HG03354 (cell line): ENCODE measurements around the gene KIF27.
"Not testable (repeated sequence)": the region's sequence is repeated elsewhere in the genome, so short reads cannot be mapped to it uniquely, and the experiment has no call there.

Source experiments
- ATAC-seq: cut with Tn5 transposase; IDR thresholded peaks from one replicate; pipeline ENCODE4 v1.9.1; 2021; ENCODE audit warnings: mild to moderate bottlenecking; ENCODE audit not compliant: unreplicated experiment, poor library complexity, severe bottlenecking

KIF27 gene, protein sequence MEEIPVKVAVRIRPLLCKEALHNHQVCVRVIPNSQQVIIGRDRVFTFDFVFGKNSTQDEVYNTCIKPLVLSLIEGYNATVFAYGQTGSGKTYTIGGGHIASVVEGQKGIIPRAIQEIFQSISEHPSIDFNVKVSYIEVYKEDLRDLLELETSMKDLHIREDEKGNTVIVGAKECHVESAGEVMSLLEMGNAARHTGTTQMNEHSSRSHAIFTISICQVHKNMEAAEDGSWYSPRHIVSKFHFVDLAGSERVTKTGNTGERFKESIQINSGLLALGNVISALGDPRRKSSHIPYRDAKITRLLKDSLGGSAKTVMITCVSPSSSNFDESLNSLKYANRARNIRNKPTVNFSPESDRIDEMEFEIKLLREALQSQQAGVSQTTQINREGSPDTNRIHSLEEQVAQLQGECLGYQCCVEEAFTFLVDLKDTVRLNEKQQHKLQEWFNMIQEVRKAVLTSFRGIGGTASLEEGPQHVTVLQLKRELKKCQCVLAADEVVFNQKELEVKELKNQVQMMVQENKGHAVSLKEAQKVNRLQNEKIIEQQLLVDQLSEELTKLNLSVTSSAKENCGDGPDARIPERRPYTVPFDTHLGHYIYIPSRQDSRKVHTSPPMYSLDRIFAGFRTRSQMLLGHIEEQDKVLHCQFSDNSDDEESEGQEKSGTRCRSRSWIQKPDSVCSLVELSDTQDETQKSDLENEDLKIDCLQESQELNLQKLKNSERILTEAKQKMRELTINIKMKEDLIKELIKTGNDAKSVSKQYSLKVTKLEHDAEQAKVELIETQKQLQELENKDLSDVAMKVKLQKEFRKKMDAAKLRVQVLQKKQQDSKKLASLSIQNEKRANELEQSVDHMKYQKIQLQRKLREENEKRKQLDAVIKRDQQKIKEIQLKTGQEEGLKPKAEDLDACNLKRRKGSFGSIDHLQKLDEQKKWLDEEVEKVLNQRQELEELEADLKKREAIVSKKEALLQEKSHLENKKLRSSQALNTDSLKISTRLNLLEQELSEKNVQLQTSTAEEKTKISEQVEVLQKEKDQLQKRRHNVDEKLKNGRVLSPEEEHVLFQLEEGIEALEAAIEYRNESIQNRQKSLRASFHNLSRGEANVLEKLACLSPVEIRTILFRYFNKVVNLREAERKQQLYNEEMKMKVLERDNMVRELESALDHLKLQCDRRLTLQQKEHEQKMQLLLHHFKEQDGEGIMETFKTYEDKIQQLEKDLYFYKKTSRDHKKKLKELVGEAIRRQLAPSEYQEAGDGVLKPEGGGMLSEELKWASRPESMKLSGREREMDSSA (N-terminal part only)

DNA sequence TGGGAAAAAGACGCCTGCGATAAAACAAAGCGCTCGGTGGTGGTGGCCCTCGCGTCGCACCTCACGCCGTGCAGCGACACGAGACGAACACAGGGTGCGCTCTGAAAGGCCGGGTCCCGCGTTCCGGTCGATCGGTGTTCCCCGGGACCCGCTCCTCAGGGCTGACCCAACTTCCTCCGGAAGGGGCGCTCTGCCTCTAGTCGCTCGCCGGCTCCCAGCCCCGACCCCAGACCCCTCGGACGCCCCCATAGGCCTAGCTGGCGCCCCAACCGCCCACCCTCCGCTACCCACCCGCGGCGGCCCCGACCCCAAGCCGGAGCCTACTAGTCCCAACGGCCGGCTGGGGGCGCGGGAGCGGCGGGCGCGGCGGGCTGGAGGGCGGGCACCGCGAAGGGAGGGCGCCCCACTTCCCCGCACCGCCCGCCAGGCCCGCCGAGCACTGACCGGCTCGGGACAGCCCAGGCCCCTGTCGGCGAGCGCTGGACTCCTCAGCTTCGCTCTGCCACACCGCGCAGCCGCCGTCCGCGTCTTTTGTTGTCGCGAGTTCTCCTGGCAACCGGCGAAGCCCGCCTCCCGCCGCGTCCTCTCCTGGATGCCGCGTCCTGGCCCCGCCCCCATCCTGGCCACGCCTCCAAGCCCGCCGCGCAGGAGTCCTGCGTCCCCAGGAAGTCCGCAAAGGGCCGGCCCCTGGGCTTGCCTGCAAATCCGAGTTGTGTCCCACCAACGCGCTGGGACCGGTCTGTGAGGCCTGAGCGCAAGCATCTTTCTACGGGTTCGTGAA is at the start of gene KIF27:
TSS of gene KIF27 (minus strand) at position 506 of the 781 bp plus-strand sequence. CDS start 5,841 bp downstream, outside the sequence.
- peak; percentile 92 for ATAC-seq

DNA sequence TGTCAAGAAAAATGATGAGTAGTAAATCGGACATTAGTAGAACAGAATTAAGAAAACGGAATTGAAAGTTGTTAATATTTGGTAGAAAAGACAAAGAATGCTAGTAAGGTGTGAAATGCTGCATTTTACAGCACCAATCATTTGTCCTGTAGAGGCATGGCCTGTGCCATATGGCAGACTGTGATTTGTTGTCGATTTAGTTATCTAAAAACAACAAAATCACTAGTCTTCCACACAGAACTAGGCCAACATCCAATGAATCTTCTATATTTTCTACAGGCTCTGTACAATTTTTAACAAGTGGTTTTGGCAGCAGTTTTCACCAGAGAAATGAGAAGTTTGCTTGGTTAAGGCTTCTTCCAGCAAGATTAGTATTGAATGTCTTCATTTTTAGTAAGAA is 48.4 kb upstream of the KIF27 start:
- ATAC-seq, result no peak

DNA sequence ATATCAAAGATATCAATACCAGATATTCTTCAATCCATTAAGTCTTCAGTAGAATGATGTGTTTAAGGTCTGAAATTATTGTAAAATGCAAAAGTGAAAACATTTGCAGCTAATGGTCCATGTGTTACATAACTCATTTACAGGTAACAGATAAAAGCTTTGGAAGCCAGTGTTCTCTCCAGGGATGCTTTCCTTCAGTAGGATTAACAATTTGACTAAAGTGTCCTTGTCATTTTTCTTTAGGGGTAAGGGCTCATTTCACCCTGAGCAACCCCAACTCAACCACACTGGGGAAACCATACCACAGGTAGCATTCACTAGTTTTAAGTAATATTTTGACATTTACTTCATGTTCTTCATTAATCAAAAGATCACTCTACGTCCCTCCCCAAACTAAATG is 45.8 kb upstream of the KIF27 start:
- no peak for ATAC-seq

DNA sequence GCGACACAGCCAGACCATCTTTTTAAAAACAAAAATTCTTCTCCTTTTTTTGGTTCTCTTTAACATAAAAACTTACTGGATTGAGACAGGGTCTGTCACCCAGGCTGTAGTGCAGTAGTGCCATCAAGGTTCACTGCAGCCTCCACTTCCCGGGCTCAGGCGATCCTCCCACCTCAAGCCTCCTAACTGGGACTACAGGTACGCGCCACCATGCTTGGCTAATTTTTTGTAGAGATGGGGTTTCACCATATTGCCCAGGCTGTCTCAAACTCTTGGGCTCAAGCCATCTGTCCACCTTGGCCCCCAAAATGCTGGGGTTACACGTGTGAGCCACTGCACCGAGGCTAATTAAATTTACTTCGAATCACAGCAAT is 45.0 kb upstream of the KIF27 start:
- ATAC-seq, result no peak

DNA sequence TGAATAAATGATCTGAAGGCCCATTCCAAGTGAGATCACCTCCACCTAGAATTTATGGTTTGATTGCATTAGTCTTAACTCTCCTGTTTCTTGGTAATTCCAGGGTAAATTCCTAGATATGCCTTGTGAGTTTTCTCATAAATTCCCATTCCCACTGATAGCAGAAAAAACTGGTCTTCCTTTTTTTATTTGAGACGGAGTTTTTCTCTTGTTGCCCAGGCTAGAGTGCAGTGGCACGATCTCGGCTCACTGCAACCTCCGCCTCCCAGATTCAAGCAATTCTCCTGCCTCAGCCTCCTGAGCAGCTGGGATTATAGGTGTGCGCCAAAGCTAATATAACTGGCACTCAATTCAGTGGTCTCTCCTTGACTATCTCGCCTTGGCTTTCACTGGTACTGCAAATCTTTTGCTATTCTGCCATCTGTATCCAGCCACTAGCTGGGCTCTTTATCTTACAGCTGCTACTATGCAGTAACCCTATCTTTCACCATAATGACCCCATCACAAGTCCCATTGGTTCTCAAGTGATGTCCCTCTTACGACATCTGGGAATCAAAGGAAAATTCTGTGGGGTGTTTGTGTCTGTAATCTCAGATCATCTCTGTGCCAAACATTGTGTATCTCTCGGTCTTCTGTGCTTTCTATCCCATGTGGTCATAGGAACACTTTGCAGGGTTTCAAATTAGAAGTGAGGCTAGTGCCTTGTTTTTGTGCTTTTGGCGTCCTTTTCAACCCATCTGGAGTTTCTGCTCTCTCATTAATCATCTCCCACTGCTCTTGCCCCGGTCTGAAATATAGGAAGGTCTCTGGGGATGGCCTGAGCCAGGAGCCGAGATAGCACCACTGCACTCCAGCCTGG is 44.3 kb upstream of the KIF27 start:
- no peak for ATAC-seq

DNA sequence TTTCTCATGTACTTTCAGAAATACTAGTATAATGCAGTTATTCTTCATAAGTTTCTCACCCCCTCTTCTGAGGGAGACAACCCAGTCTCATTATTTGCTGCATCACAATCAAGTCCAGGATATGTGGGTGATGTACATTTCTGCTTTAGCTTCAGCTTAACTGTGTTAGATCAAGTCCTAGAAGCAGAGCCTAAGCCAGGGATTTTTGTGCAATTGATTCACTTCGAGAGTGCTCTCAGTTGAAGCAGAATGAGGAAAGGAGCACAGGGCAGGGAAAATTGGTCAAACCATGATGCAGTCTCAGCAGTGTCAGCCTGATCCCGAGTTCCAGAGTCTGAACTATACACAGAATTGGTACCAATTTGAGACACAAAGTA is 43.7 kb upstream of the KIF27 start:
- ATAC-seq, result no peak

DNA sequence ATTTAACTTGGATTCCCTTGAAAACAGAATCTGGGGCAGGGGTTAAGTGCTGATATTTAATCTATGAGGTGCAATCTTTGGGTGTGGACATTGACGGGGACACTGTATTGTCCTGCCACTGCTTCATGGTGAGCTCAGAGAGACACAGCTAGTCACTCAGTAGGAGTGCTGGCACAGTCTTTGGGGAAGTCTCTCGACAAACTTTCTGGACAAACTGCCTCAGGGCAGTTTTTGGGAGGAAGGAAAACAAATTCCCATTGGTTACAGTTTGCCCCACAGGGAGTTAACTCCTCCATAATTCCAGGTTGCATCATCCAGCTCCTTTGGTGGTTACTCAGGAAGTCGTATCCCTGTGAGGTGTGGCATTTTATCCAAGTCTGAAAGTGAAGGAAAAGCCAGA is 40.9 kb upstream of the KIF27 start:
- ATAC-seq, result no peak

DNA sequence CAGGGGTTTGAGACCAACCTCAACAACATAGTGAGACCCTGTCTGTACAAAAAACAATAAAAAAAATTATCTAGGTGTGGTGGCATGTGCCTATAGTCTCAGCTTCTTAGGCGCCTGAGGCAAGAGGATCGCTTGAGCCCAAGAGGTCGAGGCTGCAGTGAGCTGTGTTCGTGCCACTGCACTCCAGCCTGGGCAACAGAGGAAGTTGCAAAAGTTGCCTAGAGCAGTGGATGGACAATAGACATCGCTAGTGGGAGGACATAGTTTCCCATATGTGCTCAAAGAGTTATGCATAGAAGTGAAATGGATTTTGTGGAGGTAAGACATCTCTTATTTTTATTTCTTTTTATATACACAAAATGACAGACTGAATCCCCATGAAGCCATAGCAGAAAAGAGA is 39.8 kb upstream of the KIF27 start:
- no peak for ATAC-seq

DNA sequence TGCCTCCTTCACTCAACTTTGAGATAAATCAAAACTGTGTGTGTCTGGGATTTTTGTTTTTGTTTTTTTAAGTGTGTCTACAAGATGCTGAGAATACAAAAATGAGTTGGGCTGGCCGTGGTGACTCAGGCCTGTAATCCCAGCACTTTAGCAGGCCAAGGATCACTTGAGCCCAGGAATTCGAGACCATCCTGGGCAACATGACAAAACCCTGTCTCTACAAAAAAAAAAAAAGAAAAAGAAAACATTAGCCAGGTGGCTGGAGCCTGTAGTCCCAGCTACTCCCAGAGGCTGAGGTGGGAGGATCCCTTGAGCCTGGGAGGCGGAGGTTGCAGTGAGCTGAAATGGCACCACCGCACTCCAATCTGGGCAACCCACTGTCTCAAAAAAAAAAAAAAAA is 37.8 kb upstream of the KIF27 start:
- no peak for ATAC-seq

DNA sequence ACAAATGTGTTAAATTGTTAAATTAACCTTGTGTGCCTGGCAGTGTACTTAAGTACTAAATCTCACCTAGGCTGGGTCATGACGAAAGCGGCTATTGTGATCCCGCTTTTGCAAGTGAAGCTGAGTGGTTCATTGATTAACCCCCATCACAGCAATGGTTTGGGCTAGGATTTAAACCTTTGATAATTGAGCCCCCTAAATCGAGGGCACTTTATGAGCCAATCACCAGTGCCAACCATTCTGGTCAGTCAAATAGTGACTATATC is 35.9 kb upstream of the KIF27 start:
- ATAC-seq, result no peak

DNA sequence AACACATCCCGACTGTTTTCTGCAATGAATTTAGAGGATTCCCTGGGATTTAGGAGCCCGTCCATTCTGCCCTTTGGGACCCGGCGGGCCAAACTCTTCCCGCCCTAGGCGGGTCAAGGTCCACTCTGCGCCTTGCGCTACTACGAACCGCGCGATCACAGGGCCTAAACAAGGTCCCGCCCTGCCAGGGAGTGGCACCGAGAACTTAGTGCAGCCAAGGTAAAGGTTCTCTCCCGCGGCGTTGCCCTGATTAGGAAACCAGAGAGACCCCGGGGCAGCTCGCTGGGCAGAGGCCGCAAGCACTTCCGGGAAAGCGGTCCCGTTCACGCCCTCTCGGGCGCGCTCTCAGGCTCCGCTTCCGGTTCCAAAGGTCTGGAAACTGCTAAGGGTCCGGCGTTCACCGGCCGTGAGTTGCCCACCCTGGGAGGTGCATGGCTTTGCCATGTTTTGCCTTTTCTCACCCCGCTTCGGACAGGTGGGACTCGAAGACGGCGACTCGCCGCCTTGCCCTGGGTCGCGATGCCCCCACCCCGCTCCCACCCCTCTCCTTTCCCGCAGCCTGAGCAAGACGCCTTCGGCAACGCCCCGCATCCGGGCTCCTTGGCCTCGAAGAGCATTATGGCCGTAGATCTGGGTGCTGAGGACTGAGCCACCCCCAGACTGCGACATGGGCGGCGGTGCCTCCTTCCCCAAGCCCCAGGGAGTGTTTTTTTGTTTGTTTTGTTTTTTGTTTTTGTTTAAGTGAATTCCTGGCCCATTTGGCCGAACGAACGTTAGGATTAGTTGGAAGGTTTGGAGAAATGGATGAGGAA is 35.4 kb upstream of the KIF27 start:
- ATAC-seq, result peak; percentile 82

DNA sequence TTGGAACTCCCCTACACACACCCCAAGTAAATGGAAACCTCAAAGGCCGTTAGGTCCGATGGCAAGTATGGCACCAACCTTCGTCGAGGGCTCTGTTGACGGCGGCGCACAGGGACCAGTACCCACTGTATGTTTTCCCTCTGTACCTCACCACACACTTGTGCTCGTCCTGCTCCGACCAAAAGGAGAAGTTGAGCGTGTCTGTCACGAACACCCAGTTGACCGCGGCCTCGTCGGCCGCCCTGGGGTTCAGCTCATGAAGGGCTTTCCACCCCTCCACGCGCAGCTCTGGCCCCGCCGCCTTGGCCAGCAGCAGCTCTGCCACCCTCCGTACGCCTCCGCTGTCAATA is 34.8 kb upstream of the KIF27 start:
- peak; percentile 60 for ATAC-seq

DNA sequence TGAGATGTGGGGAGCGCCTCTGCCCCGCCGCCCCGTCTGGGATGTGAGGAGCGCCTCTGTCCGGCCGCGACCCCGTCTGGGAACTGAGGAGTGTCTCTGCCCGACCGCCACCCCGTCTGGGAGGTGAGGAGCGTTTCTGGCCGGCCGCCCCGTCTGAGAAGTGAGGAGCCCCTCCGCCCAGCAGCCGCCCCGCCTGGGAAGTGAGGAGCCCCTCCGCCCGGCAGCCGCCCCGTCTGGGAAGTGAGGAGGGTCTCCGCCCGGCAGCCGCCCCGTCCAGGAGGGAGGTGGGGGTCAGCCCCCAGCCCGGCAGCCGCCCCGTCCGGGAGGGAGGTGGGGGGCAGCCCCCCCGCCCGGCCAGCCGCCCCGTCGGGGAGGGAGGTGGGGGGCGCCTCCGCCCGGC is 26.9 kb upstream of the KIF27 start:
- not testable (repeated sequence) for ATAC-seq

DNA sequence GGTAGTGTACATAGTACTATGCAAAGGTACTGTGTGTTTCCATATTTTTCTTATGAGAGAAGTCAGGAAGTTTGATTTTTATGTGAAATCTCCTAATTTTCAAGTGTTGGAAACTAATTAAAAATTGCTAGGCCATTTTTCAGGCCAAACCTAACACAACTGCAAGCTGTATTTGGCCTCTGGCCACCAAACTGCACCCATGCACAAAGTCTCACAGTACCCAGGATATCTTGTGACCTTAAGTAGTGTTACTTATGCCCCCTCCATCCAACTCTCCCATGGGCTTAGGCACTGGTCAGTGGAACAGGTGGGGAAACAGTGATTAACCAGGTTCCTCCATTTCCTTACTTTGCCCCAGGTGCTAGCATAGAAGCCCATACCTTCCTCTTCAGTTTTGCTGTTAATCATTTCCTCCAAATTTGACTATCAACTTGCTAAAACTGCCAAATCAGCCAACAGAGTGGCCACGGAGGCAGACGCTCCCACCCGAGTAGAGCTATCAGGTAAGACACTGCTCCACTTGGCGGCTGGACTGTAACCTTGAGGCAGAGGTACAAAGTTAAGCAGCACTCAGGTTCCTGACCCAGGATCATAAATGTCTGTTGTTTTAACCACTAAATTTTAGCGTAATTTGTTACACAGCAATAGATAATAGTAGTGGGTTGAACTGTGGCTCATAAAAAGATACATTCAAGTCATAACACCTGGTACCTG is 19.5 kb upstream of the KIF27 start:
- no peak for ATAC-seq

DNA sequence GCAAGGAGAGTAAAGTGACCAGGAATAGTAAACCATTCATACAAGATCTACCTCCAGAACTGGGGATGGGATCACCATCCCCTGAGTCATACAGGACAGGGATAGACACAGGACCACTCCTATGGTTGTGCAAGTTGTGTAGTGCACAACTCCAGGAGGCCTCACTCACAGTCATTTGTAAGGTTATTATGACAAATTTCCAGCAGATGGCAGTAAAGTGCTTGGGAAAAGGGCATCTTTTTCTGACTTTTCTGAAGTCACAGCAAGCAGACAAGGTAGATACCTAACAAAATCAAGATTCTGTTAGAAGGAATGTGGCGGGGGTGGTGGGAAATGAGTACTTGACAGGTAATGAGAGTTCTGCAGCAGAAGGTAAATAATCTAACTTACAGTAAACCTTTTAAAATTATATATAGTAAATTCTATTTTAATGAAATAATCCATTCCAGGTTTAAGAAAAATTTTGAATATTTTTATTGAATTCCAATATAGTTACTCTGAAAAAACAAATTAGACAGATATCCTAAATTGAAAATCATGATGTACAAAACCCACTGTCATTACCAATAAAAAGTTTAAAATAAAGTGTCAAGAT is 16.7 kb upstream of the KIF27 start:
- ATAC-seq, result peak; percentile 81

DNA sequence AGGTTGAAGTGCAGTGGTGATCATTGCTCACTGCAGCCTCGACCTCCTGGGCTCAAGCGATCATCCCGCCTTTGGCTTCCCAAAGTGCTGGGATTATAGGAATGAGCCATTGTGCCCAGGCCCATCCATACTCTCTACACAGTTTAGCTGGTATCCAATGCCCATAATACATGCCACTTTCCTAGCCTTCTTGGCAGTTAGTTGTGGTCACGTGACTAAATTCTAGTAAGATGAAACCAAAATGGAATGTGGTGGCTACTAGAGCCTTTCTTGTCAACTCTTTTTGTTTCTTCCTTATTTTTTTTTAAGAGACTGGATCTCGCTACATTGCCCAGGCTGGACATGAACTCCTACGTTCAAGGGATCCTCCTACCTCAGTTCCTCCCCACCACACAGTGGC is 15.3 kb upstream of the KIF27 start:
- no peak for ATAC-seq

DNA sequence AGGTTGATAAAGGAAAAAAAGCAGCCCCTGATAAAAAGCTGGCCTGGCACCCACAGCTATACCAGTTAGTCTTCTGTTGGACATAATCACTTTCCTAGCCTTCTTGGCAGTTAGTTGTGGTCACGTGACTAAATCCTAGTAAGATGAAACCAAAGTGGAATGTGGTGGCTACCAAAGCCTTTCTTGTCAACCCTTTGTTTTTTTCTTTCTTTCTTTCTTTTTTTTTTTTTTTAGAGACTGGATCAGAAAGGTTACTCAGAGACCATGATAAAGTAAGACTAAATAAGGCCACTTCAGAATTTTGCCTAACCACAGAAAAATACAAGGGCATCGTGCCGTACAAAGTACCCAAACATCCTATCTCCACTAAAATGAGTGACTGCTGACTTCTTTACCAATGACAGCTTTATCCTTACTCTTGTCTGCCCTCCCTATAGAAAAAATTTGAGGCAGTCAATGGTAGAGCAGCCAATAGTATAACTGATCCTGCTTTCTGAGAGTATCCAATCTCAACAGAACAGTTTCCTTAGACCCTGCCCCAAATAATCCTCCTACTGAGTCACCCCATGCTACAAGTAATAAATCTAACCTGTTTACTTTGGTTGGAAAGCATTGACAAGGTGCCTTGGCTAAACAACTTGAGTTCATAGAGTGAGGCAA is 14.2 kb upstream of the KIF27 start:
- no peak for ATAC-seq
